Astrocyte (in vitro differentiated cells and primary cell): Measurements from ENCODE around the gene MDP1.
"Not testable (repeated sequence)": the region's sequence is repeated elsewhere in the genome, so short reads cannot be mapped to it uniquely, and the experiment has no call there.

ENCODE experiments used
- CTCF ChIP-seq: IDR thresholded peaks from 2 replicates; pipeline ENCODE4 v1.5.1; 2011; ENCODE audit warnings: low read depth, mild to moderate bottlenecking, inconsistent platforms, low read length, moderate library complexity; ENCODE audit not compliant: insufficient read depth
- EZH2 ChIP-seq: IDR thresholded peaks from 2 replicates; pipeline ENCODE4 v1.6.1; 2012; ENCODE audit warnings: mild to moderate bottlenecking, low read length, inconsistent platforms; ENCODE audit not compliant: insufficient read depth

DNA sequence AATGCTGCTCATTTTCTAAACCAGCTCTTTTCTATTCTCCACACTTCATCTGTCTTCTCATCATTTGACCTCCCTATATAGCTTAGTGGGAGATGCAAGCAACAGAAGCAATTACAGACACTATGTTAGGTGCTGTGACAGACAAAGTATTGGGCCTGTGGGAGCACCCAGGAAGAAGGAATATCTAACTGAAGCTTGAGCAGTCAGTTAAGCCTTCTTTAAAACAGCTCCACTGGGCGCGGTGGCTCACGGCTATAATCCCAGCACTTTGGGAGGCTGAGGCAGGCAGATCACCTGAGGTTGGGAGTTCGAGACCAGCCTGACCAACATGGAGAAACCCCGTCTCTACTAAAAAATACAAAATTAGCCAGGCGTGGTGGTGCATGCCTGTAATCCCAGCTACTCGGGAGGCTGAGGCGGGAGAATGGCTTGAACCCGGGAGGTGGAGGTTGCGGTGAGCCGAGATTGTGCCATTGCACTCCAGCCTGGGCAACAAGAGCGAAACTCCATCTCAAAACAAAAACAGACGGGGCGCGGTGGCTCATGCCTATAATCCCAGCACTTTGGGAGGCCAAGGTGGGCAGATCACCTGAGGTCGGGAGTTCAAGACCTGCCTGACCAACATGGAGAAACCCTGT lies 12.5 kb downstream of the MDP1 start:
- TF ChIP-seq CTCF, EZH2: not testable (repeated sequence)
